Fibroblast of the aortic adventitia (primary cell): ENCODE results near the gene HAND1. TPM values are rescaled to one million over a fixed set of nuclear protein-coding genes. Genes with fewer than 3 reads are reported as not detected.

ENCODE experiments used
- DNase-seq: peaks from one replicate; pipeline ENCODE4 v3.0.0-alpha.2; 2010; ENCODE audit warnings: low read depth
- H3K4me3 ChIP-seq: 2 replicates; pipeline ENCODE4 v1.5.1; 2011; ENCODE audit warnings: low read depth, mild to moderate bottlenecking, control low read depth, low read length, moderate library complexity
- CTCF ChIP-seq: IDR thresholded peaks from 2 replicates; pipeline ENCODE4 v1.5.1; 2011; ENCODE audit warnings: mild to moderate bottlenecking, low read length, control low read depth, inconsistent platforms; ENCODE audit not compliant: insufficient read depth
- total RNA-seq: library from RNA; depleted of rRNA; stranded (reverse); fragments of >200 nt; gene quantifications from 2 replicates; pipeline ENCODE4 v1.2.3, GENCODE V29; 2012; ENCODE audit warnings: low replicate concordance

The HAND1 gene
- total RNA-seq, 1 donor, result not detected

- no peak for DNase-seq
- no peak for TF ChIP-seq CTCF
- H3K4me3 ChIP-seq, result no peak overlapping the region
Observed at GRCh38 chr5:154508114-154508513, 30.1 kb upstream of the HAND1 start.

GRCh38 chr5:154506716-154507080 is 28.7 kb upstream of the HAND1 start:
- no peak for TF ChIP-seq CTCF
- DNase-seq, result no peak
- no peak overlapping the region for H3K4me3 ChIP-seq

- TF ChIP-seq CTCF, result no peak
Observed at GRCh38 chr5:154506049-154506715, 28.2 kb upstream of the HAND1 start.

GRCh38 chr5:154505567-154505966 is 27.5 kb upstream of the HAND1 start:
- TF ChIP-seq CTCF, result no peak
- H3K4me3 ChIP-seq, result no peak overlapping the region

More at GRCh38 chr5:154506049-154506715, 28.2 kb upstream of the HAND1 start:
- H3K4me3 ChIP-seq, result no peak overlapping the region
- DNase-seq, result no peak

GRCh38 chr5:154503698-154504039 is 25.6 kb upstream of the HAND1 start:
- no peak overlapping the region for H3K4me3 ChIP-seq
- DNase-seq, result no peak
- no peak for TF ChIP-seq CTCF

More at GRCh38 chr5:154505567-154505966, 27.5 kb upstream of the HAND1 start:
- DNase-seq, result no peak

GRCh38 chr5:154502180-154502579 is 24.2 kb upstream of the HAND1 start:
- TF ChIP-seq CTCF, result no peak
- H3K4me3 ChIP-seq, result no peak overlapping the region
- DNase-seq, result no peak

- no peak overlapping the region for H3K4me3 ChIP-seq
- no peak for TF ChIP-seq CTCF
- no peak for DNase-seq
Observed at GRCh38 chr5:154501566-154501965, 23.5 kb upstream of the HAND1 start.
